Measurements from ENCODE around the gene KLF3.

Gene KLF3

DNA sequence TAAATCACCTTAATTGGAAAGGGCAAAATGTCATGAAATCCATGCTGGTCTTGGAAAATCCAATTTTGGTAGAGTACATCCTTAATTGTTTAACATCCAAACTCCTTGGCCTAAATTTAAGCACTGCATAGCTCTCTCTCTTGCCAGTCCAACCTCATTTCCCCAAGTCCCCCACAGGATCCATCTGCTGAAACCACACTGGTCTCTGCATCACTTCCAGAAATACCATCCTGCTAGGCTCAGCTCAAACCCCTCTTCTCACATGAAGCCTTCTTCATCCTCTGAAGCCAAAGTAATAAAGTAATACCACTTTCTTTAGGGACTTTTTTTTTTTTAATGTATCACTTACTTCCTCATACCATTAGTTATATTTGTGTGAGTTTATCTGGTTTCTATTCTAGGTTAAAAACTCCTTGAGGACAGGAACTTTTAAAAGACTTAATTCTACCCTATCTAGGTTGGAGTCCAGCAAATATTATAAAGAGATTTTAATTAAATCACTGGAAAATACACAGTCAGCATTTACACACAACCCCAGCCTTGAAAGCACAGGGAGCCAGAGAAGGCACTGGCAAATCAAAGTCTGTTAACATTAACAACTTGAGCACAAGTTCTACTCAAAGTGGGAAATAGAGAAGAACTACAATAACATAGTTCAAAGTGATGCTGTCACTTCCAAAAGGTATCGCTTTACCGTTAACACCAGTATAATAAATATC lies 16.7 kb upstream of the KLF3 start:
- Histone ChIP-seq H3K27ac (ENCODE audit: extremely low read depth, low read depth, low read length) (no peak overlapping the region), H3K9me3 (ENCODE audit: control insufficient read depth, insufficient read depth, low read depth, low read length) (no peaks in the 10 kb centered on the region), H3K4me3 (ENCODE audit: low read depth, low read length) (no peak overlapping the region), H3K36me3 (ENCODE audit: control insufficient read depth in 2 of 2, insufficient read depth in 1 of 2, low read length in 2 of 2) (no peaks in the 10 kb centered on the region), H3K4me1 (ENCODE audit: control insufficient read depth, insufficient read depth, low read length) (no peaks in the 10 kb centered on the region)
- no peak for TF ChIP-seq RBAK (tag by site-specific recombination; IDR thresholded peaks at IDR 0.05)
- TF ChIP-seq, protein P1, sequence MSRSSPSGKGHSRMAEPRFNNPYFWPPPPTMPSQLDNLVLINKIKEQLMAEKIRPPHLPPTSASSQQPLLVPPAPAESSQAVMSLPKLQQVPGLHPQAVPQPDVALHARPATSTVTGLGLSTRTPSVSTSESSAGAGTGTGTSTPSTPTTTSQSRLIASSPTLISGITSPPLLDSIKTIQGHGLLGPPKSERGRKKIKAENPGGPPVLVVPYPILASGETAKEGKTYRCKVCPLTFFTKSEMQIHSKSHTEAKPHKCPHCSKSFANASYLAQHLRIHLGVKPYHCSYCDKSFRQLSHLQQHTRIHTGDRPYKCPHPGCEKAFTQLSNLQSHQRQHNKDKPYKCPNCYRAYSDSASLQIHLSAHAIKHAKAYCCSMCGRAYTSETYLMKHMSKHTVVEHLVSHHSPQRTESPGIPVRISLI (tag by site-specific recombination; IDR thresholded peaks at IDR 0.05), result no peak
- TF ChIP-seq ZNF707 (tag by site-specific recombination; IDR thresholded peaks at IDR 0.05), result no peak
- TF ChIP-seq, protein P2, sequence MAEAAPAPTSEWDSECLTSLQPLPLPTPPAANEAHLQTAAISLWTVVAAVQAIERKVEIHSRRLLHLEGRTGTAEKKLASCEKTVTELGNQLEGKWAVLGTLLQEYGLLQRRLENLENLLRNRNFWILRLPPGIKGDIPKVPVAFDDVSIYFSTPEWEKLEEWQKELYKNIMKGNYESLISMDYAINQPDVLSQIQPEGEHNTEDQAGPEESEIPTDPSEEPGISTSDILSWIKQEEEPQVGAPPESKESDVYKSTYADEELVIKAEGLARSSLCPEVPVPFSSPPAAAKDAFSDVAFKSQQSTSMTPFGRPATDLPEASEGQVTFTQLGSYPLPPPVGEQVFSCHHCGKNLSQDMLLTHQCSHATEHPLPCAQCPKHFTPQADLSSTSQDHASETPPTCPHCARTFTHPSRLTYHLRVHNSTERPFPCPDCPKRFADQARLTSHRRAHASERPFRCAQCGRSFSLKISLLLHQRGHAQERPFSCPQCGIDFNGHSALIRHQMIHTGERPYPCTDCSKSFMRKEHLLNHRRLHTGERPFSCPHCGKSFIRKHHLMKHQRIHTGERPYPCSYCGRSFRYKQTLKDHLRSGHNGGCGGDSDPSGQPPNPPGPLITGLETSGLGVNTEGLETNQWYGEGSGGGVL (tag by site-specific recombination; IDR thresholded peaks at IDR 0.05), result no peak
- TF ChIP-seq ZNF174 (tag by site-specific recombination; IDR thresholded peaks at IDR 0.05), result no peak
- TF ChIP-seq, protein P3, sequence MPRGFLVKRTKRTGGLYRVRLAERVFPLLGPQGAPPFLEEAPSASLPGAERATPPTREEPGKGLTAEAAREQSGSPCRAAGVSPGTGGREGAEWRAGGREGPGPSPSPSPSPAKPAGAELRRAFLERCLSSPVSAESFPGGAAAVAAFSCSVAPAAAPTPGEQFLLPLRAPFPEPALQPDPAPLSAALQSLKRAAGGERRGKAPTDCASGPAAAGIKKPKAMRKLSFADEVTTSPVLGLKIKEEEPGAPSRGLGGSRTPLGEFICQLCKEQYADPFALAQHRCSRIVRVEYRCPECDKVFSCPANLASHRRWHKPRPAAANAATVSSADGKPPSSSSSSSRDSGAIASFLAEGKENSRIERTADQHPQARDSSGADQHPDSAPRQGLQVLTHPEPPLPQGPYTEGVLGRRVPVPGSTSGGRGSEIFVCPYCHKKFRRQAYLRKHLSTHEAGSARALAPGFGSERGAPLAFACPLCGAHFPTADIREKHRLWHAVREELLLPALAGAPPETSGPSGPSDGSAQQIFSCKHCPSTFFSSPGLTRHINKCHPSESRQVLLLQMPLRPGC (tag by site-specific recombination; IDR thresholded peaks at IDR 0.05), result no peak
- TF ChIP-seq, protein P4, sequence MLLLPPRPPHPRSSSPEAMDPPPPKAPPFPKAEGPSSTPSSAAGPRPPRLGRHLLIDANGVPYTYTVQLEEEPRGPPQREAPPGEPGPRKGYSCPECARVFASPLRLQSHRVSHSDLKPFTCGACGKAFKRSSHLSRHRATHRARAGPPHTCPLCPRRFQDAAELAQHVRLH (tag by site-specific recombination; IDR thresholded peaks at IDR 0.05), result no peak
- TF ChIP-seq, protein P5, sequence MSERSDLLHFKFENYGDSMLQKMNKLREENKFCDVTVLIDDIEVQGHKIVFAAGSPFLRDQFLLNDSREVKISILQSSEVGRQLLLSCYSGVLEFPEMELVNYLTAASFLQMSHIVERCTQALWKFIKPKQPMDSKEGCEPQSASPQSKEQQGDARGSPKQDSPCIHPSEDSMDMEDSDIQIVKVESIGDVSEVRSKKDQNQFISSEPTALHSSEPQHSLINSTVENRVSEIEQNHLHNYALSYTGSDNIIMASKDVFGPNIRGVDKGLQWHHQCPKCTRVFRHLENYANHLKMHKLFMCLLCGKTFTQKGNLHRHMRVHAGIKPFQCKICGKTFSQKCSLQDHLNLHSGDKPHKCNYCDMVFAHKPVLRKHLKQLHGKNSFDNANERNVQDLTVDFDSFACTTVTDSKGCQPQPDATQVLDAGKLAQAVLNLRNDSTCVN (tag by site-specific recombination; optimal IDR thresholded peaks at IDR 0.05), result no peak
- no peak for TF ChIP-seq ZNF776 (tag by site-specific recombination; IDR thresholded peaks at IDR 0.05; ENCODE audit: borderline replicate concordance)
- TF ChIP-seq, protein P6, sequence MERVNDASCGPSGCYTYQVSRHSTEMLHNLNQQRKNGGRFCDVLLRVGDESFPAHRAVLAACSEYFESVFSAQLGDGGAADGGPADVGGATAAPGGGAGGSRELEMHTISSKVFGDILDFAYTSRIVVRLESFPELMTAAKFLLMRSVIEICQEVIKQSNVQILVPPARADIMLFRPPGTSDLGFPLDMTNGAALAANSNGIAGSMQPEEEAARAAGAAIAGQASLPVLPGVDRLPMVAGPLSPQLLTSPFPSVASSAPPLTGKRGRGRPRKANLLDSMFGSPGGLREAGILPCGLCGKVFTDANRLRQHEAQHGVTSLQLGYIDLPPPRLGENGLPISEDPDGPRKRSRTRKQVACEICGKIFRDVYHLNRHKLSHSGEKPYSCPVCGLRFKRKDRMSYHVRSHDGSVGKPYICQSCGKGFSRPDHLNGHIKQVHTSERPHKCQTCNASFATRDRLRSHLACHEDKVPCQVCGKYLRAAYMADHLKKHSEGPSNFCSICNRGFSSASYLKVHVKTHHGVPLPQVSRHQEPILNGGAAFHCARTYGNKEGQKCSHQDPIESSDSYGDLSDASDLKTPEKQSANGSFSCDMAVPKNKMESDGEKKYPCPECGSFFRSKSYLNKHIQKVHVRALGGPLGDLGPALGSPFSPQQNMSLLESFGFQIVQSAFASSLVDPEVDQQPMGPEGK (tag by site-specific recombination; IDR thresholded peaks at IDR 0.05), result no peak
- no peak for TF ChIP-seq ZNF701 (tag by site-specific recombination; IDR thresholded peaks at IDR 0.05)
- no peak for TF ChIP-seq GFI1B (tag by site-specific recombination; IDR thresholded peaks at IDR 0.05)
- TF ChIP-seq ZNF654 (tag by site-specific recombination; IDR thresholded peaks at IDR 0.05; ENCODE audit: low read depth), result no peak
- TF ChIP-seq, protein P7, sequence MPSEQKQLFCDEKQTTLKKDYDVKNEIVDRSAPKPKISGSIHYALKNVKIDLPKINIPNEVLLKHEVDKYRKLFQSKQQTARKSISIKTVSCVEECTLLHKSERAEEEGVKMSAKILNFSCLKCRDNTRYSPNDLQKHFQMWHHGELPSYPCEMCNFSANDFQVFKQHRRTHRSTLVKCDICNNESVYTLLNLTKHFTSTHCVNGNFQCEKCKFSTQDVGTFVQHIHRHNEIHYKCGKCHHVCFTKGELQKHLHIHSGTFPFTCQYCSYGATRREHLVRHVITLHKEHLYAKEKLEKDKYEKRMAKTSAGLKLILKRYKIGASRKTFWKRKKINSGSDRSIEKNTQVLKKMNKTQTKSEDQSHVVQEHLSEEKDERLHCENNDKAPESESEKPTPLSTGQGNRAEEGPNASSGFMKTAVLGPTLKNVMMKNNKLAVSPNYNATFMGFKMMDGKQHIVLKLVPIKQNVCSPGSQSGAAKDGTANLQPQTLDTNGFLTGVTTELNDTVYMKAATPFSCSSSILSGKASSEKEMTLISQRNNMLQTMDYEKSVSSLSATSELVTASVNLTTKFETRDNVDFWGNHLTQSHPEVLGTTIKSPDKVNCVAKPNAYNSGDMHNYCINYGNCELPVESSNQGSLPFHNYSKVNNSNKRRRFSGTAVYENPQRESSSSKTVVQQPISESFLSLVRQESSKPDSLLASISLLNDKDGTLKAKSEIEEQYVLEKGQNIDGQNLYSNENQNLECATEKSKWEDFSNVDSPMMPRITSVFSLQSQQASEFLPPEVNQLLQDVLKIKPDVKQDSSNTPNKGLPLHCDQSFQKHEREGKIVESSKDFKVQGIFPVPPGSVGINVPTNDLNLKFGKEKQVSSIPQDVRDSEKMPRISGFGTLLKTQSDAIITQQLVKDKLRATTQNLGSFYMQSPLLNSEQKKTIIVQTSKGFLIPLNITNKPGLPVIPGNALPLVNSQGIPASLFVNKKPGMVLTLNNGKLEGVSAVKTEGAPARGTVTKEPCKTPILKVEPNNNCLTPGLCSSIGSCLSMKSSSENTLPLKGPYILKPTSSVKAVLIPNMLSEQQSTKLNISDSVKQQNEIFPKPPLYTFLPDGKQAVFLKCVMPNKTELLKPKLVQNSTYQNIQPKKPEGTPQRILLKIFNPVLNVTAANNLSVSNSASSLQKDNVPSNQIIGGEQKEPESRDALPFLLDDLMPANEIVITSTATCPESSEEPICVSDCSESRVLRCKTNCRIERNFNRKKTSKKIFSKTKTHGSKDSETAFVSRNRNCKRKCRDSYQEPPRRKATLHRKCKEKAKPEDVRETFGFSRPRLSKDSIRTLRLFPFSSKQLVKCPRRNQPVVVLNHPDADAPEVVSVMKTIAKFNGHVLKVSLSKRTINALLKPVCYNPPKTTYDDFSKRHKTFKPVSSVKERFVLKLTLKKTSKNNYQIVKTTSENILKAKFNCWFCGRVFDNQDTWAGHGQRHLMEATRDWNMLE (tag by site-specific recombination; conservative IDR thresholded peaks at IDR 0.05; ENCODE audit: low read depth), result no peak
- TF ChIP-seq ZFP37 (tag by site-specific recombination; IDR thresholded peaks at IDR 0.05), result no peak
- TF ChIP-seq, protein P8, sequence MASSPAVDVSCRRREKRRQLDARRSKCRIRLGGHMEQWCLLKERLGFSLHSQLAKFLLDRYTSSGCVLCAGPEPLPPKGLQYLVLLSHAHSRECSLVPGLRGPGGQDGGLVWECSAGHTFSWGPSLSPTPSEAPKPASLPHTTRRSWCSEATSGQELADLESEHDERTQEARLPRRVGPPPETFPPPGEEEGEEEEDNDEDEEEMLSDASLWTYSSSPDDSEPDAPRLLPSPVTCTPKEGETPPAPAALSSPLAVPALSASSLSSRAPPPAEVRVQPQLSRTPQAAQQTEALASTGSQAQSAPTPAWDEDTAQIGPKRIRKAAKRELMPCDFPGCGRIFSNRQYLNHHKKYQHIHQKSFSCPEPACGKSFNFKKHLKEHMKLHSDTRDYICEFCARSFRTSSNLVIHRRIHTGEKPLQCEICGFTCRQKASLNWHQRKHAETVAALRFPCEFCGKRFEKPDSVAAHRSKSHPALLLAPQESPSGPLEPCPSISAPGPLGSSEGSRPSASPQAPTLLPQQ (tag by site-specific recombination; IDR thresholded peaks at IDR 0.05), result no peak
- TF ChIP-seq ZNF530 (tag by site-specific recombination; IDR thresholded peaks at IDR 0.05; ENCODE audit: low read depth), result no peak
- no peak for TF ChIP-seq KLF1 (tag by site-specific recombination; IDR thresholded peaks at IDR 0.05)
- TF ChIP-seq KLF9 (tag by site-specific recombination; IDR thresholded peaks at IDR 0.05; ENCODE audit: low read depth), result no peak
- TF ChIP-seq SP7 (tag by site-specific recombination; IDR thresholded peaks at IDR 0.05), result no peak
- CTCF ChIA-PET, result interaction anchor here (0.7 kb wide), 1 partner anchor 164 kb away, joined by 6 read pairs; no protein-coding TSS in a partner anchor
- POLR2A ChIA-PET, result no interaction called here
